GM12878 (cell line): Measurements from ENCODE around the gene DERL3.

Experiments
- ATF2 ChIP-seq: IDR thresholded peaks from 2 replicates; pipeline ENCODE4 v1.6.1; 2012; ENCODE audit warnings: low read length, inconsistent platforms
- GABPA ChIP-seq: IDR thresholded peaks from 2 replicates; pipeline ENCODE4 v1.6.1; 2014; ENCODE audit warnings: antibody characterized with exemption, low read depth, mild to moderate bottlenecking, inconsistent platforms
- RELA ChIP-seq: fragments of 450-650 bp; IDR thresholded peaks from 2 replicates; pipeline ENCODE4 v1.8.0; 2014; ENCODE audit warnings: borderline replicate concordance; ENCODE audit not compliant: partially characterized antibody

- TF ChIP-seq GABPA, result no peak
- TF ChIP-seq RELA, result no peak
- TF ChIP-seq ATF2, result no peak
Measured at GRCh38 chr22:23789638-23790037, 49.2 kb downstream of the DERL3 start.
